PFSK-1 (cell line): Measurements from ENCODE around the gene SLC43A1.

Experiments
- FOXP2 ChIP-seq: optimal IDR thresholded peaks from 2 replicates; pipeline ENCODE3; 2011; ENCODE audit warnings: borderline replicate concordance, control low read depth, inconsistent platforms; ENCODE audit not compliant: insufficient read depth; ENCODE audit errors: extremely low read length, extremely low read depth
- POLR2AphosphoS5 ChIP-seq: IDR thresholded peaks from 2 replicates; pipeline ENCODE4 v1.6.1; 2012; ENCODE audit warnings: low read depth, mild to moderate bottlenecking, control low read depth, low read length, moderate library complexity
- SIN3A ChIP-seq: IDR thresholded peaks from 2 replicates; pipeline ENCODE4 v1.6.1; 2012; ENCODE audit warnings: mild to moderate bottlenecking, low read length, moderate library complexity, borderline replicate concordance; ENCODE audit not compliant: insufficient read depth
- TAF1 ChIP-seq: IDR thresholded peaks from 2 replicates; pipeline ENCODE4 v1.6.1; 2012; ENCODE audit warnings: low read length, control low read depth, borderline replicate concordance; ENCODE audit not compliant: insufficient read depth
- TF ChIP-seq, protein P1 (sequence below), 2 experiments: IDR thresholded peaks; 2 replicates each; pipeline versions ENCODE4 v1.6.1 to v1.8.0; 2011 to 2012; ENCODE audit warnings: low read depth in 2 of 2, low read length in 2 of 2, control low read depth in 1 of 2, inconsistent platforms in 1 of 2, mild to moderate bottlenecking in 1 of 2, moderate library complexity in 1 of 2; ENCODE audit not compliant: insufficient read depth in 1 of 2

The SLC43A1 gene

DNA sequence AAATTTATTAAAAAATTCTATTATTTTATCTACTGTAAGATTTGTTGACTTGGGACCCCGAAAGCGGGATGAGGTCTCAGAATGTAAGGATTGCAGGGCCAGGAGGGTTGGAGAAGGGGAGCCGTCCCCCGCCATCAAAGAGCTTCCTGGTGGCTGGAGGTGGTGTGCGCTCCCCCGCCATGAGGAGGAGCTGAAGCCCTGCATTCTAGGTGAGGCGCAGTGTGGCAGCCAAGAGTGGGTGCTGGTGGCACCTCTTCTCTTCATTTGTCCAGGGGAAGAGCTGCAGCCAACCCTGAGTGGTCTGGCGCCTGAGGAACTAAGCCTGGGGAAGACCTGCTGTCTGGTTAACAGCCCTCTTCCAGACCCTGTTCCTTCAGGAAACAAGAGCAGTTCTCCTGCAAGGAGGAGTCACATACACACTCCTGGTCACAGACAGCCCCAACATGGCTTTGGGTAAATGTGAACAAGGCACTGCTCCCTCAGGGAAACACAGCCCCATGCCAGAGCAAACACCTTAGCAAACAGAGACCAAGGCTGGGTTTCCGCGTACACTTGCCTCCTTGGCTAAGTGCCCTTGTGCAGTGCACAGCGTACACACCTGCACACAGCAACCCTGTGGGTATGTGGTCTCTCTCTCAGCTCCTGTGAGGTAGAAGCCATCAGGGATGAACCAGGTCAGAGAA lies 37.9 kb downstream of the SLC43A1 start:
- TF ChIP-seq SIN3A (no peak), TAF1 (no peak), FOXP2 (no peak), POLR2AphosphoS5 (no peak)
- TF ChIP-seq, protein P1, sequence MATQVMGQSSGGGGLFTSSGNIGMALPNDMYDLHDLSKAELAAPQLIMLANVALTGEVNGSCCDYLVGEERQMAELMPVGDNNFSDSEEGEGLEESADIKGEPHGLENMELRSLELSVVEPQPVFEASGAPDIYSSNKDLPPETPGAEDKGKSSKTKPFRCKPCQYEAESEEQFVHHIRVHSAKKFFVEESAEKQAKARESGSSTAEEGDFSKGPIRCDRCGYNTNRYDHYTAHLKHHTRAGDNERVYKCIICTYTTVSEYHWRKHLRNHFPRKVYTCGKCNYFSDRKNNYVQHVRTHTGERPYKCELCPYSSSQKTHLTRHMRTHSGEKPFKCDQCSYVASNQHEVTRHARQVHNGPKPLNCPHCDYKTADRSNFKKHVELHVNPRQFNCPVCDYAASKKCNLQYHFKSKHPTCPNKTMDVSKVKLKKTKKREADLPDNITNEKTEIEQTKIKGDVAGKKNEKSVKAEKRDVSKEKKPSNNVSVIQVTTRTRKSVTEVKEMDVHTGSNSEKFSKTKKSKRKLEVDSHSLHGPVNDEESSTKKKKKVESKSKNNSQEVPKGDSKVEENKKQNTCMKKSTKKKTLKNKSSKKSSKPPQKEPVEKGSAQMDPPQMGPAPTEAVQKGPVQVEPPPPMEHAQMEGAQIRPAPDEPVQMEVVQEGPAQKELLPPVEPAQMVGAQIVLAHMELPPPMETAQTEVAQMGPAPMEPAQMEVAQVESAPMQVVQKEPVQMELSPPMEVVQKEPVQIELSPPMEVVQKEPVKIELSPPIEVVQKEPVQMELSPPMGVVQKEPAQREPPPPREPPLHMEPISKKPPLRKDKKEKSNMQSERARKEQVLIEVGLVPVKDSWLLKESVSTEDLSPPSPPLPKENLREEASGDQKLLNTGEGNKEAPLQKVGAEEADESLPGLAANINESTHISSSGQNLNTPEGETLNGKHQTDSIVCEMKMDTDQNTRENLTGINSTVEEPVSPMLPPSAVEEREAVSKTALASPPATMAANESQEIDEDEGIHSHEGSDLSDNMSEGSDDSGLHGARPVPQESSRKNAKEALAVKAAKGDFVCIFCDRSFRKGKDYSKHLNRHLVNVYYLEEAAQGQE (IDR thresholded peaks at IDR 0.05; ENCODE audit: insufficient read depth in 1 of 2, low read depth in 2 of 2, low read length in 2 of 2) = no peak

DNA sequence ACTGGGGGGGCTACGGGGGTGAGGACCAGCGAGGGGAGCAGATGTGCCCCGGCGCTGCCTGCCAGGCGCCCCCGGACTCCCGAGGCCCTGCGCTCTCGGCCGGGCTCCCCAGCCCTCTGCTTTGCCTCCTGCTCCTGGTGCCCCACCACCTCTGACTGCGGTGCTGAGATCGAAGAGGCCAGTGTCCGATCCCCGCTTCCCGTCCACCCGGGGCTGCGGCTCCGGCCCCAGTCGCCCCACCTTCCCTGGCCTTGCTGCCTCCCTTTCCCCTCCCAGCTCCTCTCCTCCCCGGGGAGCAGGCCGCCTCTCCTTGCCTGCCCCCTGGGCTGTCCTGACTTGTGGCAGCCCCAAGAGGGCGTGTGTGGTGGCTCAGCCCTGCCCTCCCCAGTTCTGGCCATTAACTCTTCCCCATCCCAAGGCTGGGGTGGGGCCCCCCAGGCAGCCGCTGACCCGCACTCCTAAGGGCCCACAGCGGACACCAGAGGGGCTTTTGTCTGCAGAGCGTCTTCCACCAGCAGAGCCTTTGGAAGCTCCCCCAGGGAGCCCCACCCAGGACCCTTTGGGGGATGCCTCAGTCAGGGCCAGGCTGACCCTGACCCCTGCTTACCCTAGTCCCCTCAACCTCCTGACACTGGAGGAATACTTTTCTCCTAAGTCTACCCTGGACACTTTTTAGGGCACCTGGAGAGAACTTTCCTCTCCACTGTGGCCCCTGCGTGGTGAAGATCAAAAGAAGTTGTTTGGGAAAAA lies 38.6 kb downstream of the SLC43A1 start:
- TF ChIP-seq SIN3A = no peak
- TF ChIP-seq TAF1 = no peak
- TF ChIP-seq FOXP2 = no peak
- no peak for TF ChIP-seq POLR2AphosphoS5
- TF ChIP-seq, protein P1 (IDR thresholded peaks at IDR 0.05; ENCODE audit: insufficient read depth in 1 of 2, low read depth in 2 of 2, low read length in 2 of 2) = no peak

DNA sequence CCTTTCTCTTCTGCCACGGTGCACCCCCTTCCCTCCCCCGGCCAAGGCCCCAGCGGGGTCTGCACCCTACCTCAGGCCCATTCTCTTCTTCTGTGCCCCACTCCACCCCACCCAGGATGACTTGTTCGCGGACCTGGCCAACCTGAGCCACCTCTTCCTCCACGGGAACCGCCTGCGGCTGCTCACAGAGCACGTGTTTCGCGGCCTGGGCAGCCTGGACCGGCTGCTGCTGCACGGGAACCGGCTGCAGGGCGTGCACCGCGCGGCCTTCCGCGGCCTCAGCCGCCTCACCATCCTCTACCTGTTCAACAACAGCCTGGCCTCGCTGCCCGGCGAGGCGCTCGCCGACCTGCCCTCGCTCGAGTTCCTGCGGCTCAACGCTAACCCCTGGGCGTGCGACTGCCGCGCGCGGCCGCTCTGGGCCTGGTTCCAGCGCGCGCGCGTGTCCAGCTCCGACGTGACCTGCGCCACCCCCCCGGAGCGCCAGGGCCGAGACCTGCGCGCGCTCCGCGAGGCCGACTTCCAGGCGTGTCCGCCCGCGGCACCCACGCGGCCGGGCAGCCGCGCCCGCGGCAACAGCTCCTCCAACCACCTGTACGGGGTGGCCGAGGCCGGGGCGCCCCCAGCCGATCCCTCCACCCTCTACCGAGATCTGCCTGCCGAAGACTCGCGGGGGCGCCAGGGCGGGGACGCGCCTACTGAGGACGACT lies 39.3 kb downstream of the SLC43A1 start:
- TF ChIP-seq, protein P1 (IDR thresholded peaks at IDR 0.05; ENCODE audit: insufficient read depth in 1 of 2, low read depth in 2 of 2, low read length in 2 of 2) = no peak
- TF ChIP-seq SIN3A (no peak), TAF1 (no peak), POLR2AphosphoS5 (no peak), FOXP2 (no peak)

DNA sequence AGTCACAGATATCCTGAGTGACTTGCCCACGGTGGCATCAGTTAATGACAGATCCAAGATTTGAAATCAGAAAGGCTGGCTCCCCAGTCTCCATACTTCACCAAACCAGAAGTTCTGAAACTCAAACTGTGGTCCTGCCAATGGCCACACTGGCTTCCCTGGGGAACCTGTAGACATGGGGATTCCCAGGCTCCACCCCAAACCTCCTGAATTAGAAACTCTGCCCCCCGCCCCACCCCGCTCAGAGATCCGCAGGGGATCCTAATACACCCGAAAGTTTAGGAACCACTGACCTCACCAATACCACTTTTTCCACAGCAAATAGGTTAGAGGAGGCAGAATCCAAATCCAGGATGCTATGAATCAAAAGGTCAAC lies 39.8 kb downstream of the SLC43A1 start:
- TF ChIP-seq FOXP2 (no peak), POLR2AphosphoS5 (no peak), TAF1 (no peak), SIN3A (no peak)
- TF ChIP-seq, protein P1 (IDR thresholded peaks at IDR 0.05; ENCODE audit: insufficient read depth in 1 of 2, low read depth in 2 of 2, low read length in 2 of 2) = no peak
